ENCODE results near the gene MYO5B. TPM values are rescaled to one million over a fixed set of nuclear protein-coding genes. Genes with fewer than 3 reads are reported as not detected.

MYO5B gene
- total RNA-seq, 1 experiment from 2014 or later: 32.1 TPM

GRCh38 chr18:49997558-49997957 lies 197.4 kb downstream of the MYO5B start (continued):
- TF ChIP-seq ZNF274 (IDR thresholded peaks at IDR 0.05; ENCODE audit: low read depth, low read length) (no peak), RAD21 (IDR thresholded peaks at IDR 0.05; ENCODE audit: low read depth) (no peak), SIN3A (IDR thresholded peaks at IDR 0.05; ENCODE audit: low read depth) (no peak), POLR2AphosphoS5 (IDR thresholded peaks at IDR 0.05; ENCODE audit: low read depth, low read length) (no peak)

- H4K20me1 ChIP-seq (ENCODE audit: insufficient read depth): no peaks in the 10 kb centered on the region
- POLR2A ChIA-PET: no interaction called here
Measured at GRCh38 chr18:49994410-49994809, 200.5 kb downstream of the MYO5B start.

More at GRCh38 chr18:49994410-49994809, 200.5 kb downstream of the MYO5B start:
- H3K4me3 ChIP-seq (replicated peaks in 1 of 2; ENCODE audit: low read depth in 1 of 2, low read length in 2 of 2): no peak overlapping the region
- no peaks in the 10 kb centered on the region for H3K4me1 ChIP-seq (ENCODE audit: control insufficient read depth in 1 of 2, insufficient read depth in 2 of 2, low read length in 2 of 2)
- no peak overlapping the region for H3K9ac ChIP-seq (ENCODE audit: low read length)
- ChIA-PET CTCF (no interaction called here), RAD21 (ENCODE audit: low non-redundant PET in 1 of 2, low total read pairs in 2 of 2, uncharacterized antibody in 2 of 2, unreplicated experiment in 2 of 2) (no interaction called here)
- no TSS peak for BruUV-seq (replicated peaks)
- H3K27ac ChIP-seq (ENCODE audit: low read depth, low read length): no peak overlapping the region
- no peak overlapping the region for H3K4me2 ChIP-seq (ENCODE audit: low read length)
- intact Hi-C loops (cut with micrococcal nuclease): no loop called here
- ATAC-seq (no peak), DNase-seq (ENCODE audit: low read depth, low spot score) (no peak)
- H3K79me2 ChIP-seq (ENCODE audit: insufficient read depth, low read length): no peaks in the 10 kb centered on the region
- H3K27me3 ChIP-seq (ENCODE audit: insufficient read depth, low read length): no peaks in the 10 kb centered on the region
- no peak for TF ChIP-seq ELF1 (IDR thresholded peaks at IDR 0.05; ENCODE audit: borderline replicate concordance, low read depth)
- no peak for TF ChIP-seq CBX3 (IDR thresholded peaks at IDR 0.05; ENCODE audit: low read depth)
- TF ChIP-seq ZBTB33 (IDR thresholded peaks at IDR 0.05; ENCODE audit: extremely low read depth, insufficient replicate concordance, low read length): no peak
- no peak for TF ChIP-seq CEBPB (IDR thresholded peaks at IDR 0.05; ENCODE audit: low read depth)
- no peak for TF ChIP-seq RAD21 (IDR thresholded peaks at IDR 0.05; ENCODE audit: low read depth)
- no peak for TF ChIP-seq EGR1 (IDR thresholded peaks at IDR 0.05; ENCODE audit: low read depth)
- no peak for TF ChIP-seq SP1 (IDR thresholded peaks at IDR 0.05; ENCODE audit: low read depth)
- no peak for TF ChIP-seq MAX (IDR thresholded peaks at IDR 0.05)
- H3K9me3 ChIP-seq (ENCODE audit: control insufficient read depth in 1 of 2, insufficient read depth in 1 of 2, low read depth in 1 of 2, low read length in 2 of 2): no peaks in the 10 kb centered on the region
- no peak overlapping the region for H2AFZ ChIP-seq (ENCODE audit: low read depth, low read length, poor library complexity, severe bottlenecking)
- no peaks in the 10 kb centered on the region for H3K36me3 ChIP-seq (ENCODE audit: control insufficient read depth in 1 of 2, insufficient read depth in 2 of 2, low read length in 2 of 2)
- H3K9me2 ChIP-seq (ENCODE audit: insufficient read depth): no peaks in the 10 kb centered on the region
